Immature natural killer cell (primary cell): ENCODE data around the gene PMFBP1. TPM values are rescaled to one million over a fixed set of nuclear protein-coding genes. Genes with fewer than 3 reads are reported as not detected.

Source experiments
- DNase-seq, 3 donors: peaks; one replicate each; pipeline ENCODE4 v3.0.0; 2022; ENCODE audit warnings: mixed read lengths in 1 of 3
- H3K27ac Mint-ChIP-seq, 6 donors: one replicate each; pipeline ENCODE4 v1.8.0; 2020; ENCODE audit warnings: mixed read lengths in 6 of 6, mild to moderate bottlenecking in 5 of 6, inconsistent platforms in 4 of 6, moderate library complexity in 3 of 6
- H3K27me3 Mint-ChIP-seq, 3 donors: one replicate each; pipeline ENCODE4 v1.8.0; 2020 to 2021; ENCODE audit warnings: low read depth in 3 of 3, mild to moderate bottlenecking in 3 of 3, mixed read lengths in 3 of 3, moderate library complexity in 3 of 3, inconsistent platforms in 1 of 3
- H3K36me3 Mint-ChIP-seq, 3 donors: one replicate each; pipeline ENCODE4 v1.8.0; 2020; ENCODE audit warnings: mixed read lengths in 3 of 3, inconsistent platforms in 2 of 3, mild to moderate bottlenecking in 2 of 3
- H3K4me1 Mint-ChIP-seq, 2 donors: one replicate each; pipeline ENCODE4 v1.8.0; 2020; ENCODE audit warnings: inconsistent platforms in 2 of 2, mild to moderate bottlenecking in 2 of 2, mixed read lengths in 2 of 2, moderate library complexity in 1 of 2
- H3K4me3 Mint-ChIP-seq, 5 donors: one replicate each; pipeline ENCODE4 v1.8.0; 2020; ENCODE audit warnings: mild to moderate bottlenecking in 5 of 5, mixed read lengths in 5 of 5, inconsistent platforms in 3 of 5, moderate library complexity in 3 of 5
- H3K9me3 Mint-ChIP-seq, 6 donors: one replicate each; pipeline ENCODE4 v1.8.0; 2020; ENCODE audit warnings: mild to moderate bottlenecking in 6 of 6, mixed read lengths in 6 of 6, inconsistent platforms in 4 of 6, moderate library complexity in 3 of 6
- polyA plus RNA-seq, 3 donors: library from polyadenylated mRNA; unstranded; fragments of 300-500 nt; fragmentation: Illumina TruSeq; gene quantifications; one replicate each; pipeline ENCODE4 v1.2.3, GENCODE V29; 2021

PMFBP1 gene
- polyA plus RNA-seq, 3 donors from 2014 or later = not detected

GRCh38 chr16:72199761-72200337, 27.9 kb upstream of the PMFBP1 start:
- H3K27me3 Mint-ChIP-seq = peaks cover 0 to 6% (median 4%) of the 10 kb centered on the region in 3 donors
- H3K9me3 Mint-ChIP-seq = peaks cover 0 to 2% (median 0%) of the 10 kb centered on the region in 6 donors
- H3K36me3 Mint-ChIP-seq = no peaks in the 10 kb centered on the region
- H3K4me3 Mint-ChIP-seq = no peak overlapping the region
- peaks cover 11 to 18% of the 10 kb centered on the region in 2 donors for H3K4me1 Mint-ChIP-seq
- H3K27ac Mint-ChIP-seq = no peak overlapping the region
- DNase-seq = no peak

GRCh38 chr16:72198771-72199201, 26.8 kb upstream of the PMFBP1 start:
- Mint-ChIP-seq H3K27ac (no peak overlapping the region), H3K4me1 (peaks cover 8 to 13% of the 10 kb centered on the region in 2 donors), H3K27me3 (peaks cover 0 to 6% (median 4%) of the 10 kb centered on the region in 3 donors), H3K36me3 (no peaks in the 10 kb centered on the region), H3K9me3 (peaks cover 0 to 2% (median 0%) of the 10 kb centered on the region in 6 donors), H3K4me3 (no peak overlapping the region)
- DNase-seq = no peak

GRCh38 chr16:72198021-72198711, 26.2 kb upstream of the PMFBP1 start:
- no peak for DNase-seq
- no peak overlapping the region for H3K4me3 Mint-ChIP-seq
- peaks cover 0 to 2% (median 0%) of the 10 kb centered on the region in 6 donors for H3K9me3 Mint-ChIP-seq
- H3K27me3 Mint-ChIP-seq = peaks cover 0 to 4% (median 4%) of the 10 kb centered on the region in 3 donors
- no peaks in the 10 kb centered on the region for H3K36me3 Mint-ChIP-seq
- no peak overlapping the region for H3K27ac Mint-ChIP-seq
- H3K4me1 Mint-ChIP-seq = peaks cover 2 to 7% of the 10 kb centered on the region in 2 donors

GRCh38 chr16:72197545-72197944, 25.6 kb upstream of the PMFBP1 start:
- H3K27me3 Mint-ChIP-seq = peaks cover 0 to 4% (median 2%) of the 10 kb centered on the region in 3 donors
- H3K27ac Mint-ChIP-seq = no peak overlapping the region
- no peak overlapping the region for H3K4me3 Mint-ChIP-seq
- H3K9me3 Mint-ChIP-seq = peaks cover 0 to 2% (median 0%) of the 10 kb centered on the region in 6 donors
- H3K4me1 Mint-ChIP-seq = peaks cover 0 to 1% of the 10 kb centered on the region in 2 donors
- H3K36me3 Mint-ChIP-seq = no peaks in the 10 kb centered on the region
- no peak for DNase-seq

- Mint-ChIP-seq H3K4me3 (no peak overlapping the region), H3K9me3 (peaks cover 0 to 2% (median 0%) of the 10 kb centered on the region in 6 donors), H3K27ac (no peak overlapping the region), H3K27me3 (peaks cover 0 to 4% (median 2%) of the 10 kb centered on the region in 3 donors), H3K4me1 (no peaks in the 10 kb centered on the region), H3K36me3 (no peaks in the 10 kb centered on the region)
- no peak for DNase-seq
Measured at GRCh38 chr16:72195609-72196008, 23.7 kb upstream of the PMFBP1 start.

GRCh38 chr16:72191551-72191950, 19.6 kb upstream of the PMFBP1 start:
- H3K27me3 Mint-ChIP-seq = peaks cover 0 to 1% (median 0%) of the 10 kb centered on the region in 3 donors
- no peak overlapping the region for H3K27ac Mint-ChIP-seq
- H3K4me1 Mint-ChIP-seq = no peaks in the 10 kb centered on the region
- no peaks in the 10 kb centered on the region for H3K36me3 Mint-ChIP-seq
- no peaks in the 10 kb centered on the region for H3K9me3 Mint-ChIP-seq
- no peak overlapping the region for H3K4me3 Mint-ChIP-seq
- no peak for DNase-seq

- no peak overlapping the region for H3K27ac Mint-ChIP-seq
Measured at GRCh38 chr16:72189865-72190371, 18.0 kb upstream of the PMFBP1 start.

GRCh38 chr16:72188541-72188940, 16.6 kb upstream of the PMFBP1 start:
- no peaks in the 10 kb centered on the region for H3K4me1 Mint-ChIP-seq
- H3K9me3 Mint-ChIP-seq = no peaks in the 10 kb centered on the region
- H3K36me3 Mint-ChIP-seq = no peaks in the 10 kb centered on the region
- H3K27ac Mint-ChIP-seq = no peak overlapping the region
- H3K27me3 Mint-ChIP-seq = no peaks in the 10 kb centered on the region
- DNase-seq = no peak
- H3K4me3 Mint-ChIP-seq = no peak overlapping the region

More at GRCh38 chr16:72189865-72190371, 18.0 kb upstream of the PMFBP1 start:
- Mint-ChIP-seq H3K4me3 (no peak overlapping the region), H3K9me3 (no peaks in the 10 kb centered on the region), H3K27me3 (no peaks in the 10 kb centered on the region), H3K36me3 (no peaks in the 10 kb centered on the region), H3K4me1 (no peaks in the 10 kb centered on the region)
- no peak for DNase-seq

- no peaks in the 10 kb centered on the region for H3K27me3 Mint-ChIP-seq
- no peaks in the 10 kb centered on the region for H3K9me3 Mint-ChIP-seq
- no peak for DNase-seq
- no peak overlapping the region for H3K27ac Mint-ChIP-seq
- H3K36me3 Mint-ChIP-seq = no peaks in the 10 kb centered on the region
- H3K4me3 Mint-ChIP-seq = no peak overlapping the region
- H3K4me1 Mint-ChIP-seq = no peaks in the 10 kb centered on the region
Measured at GRCh38 chr16:72187551-72187950, 15.6 kb upstream of the PMFBP1 start.

GRCh38 chr16:72182976-72183375, 11.0 kb upstream of the PMFBP1 start:
- Mint-ChIP-seq H3K4me3 (no peak overlapping the region), H3K4me1 (no peaks in the 10 kb centered on the region), H3K9me3 (no peaks in the 10 kb centered on the region), H3K36me3 (no peaks in the 10 kb centered on the region), H3K27me3 (no peaks in the 10 kb centered on the region), H3K27ac (no peak overlapping the region)
- DNase-seq = no peak

- Mint-ChIP-seq H3K27me3 (peaks cover 0 to 3% (median 1%) of the 10 kb centered on the region in 3 donors), H3K9me3 (peaks cover 0 to 4% (median 0%) of the 10 kb centered on the region in 6 donors), H3K36me3 (no peaks in the 10 kb centered on the region), H3K4me3 (no peak overlapping the region), H3K4me1 (no peaks in the 10 kb centered on the region), H3K27ac (no peak overlapping the region)
- no peak for DNase-seq
Measured at GRCh38 chr16:72179204-72179970, 7.4 kb upstream of the PMFBP1 start.

GRCh38 chr16:72174726-72175125, 2.8 kb upstream of the PMFBP1 start:
- DNase-seq = no peak
- Mint-ChIP-seq H3K27me3 (peaks cover 0 to 3% (median 3%) of the 10 kb centered on the region in 3 donors), H3K36me3 (no peaks in the 10 kb centered on the region), H3K27ac (no peak overlapping the region), H3K4me1 (no peaks in the 10 kb centered on the region), H3K9me3 (peaks cover 0 to 4% (median 0%) of the 10 kb centered on the region in 6 donors), H3K4me3 (no peak overlapping the region)

- Mint-ChIP-seq H3K36me3 (no peaks in the 10 kb centered on the region), H3K9me3 (peaks cover 0 to 4% (median 0%) of the 10 kb centered on the region in 6 donors), H3K4me3 (no peak overlapping the region), H3K4me1 (no peaks in the 10 kb centered on the region), H3K27me3 (peaks cover 0 to 3% (median 3%) of the 10 kb centered on the region in 3 donors), H3K27ac (no peak overlapping the region)
- DNase-seq = no peak
Measured at GRCh38 chr16:72173997-72174396, 2.0 kb upstream of the PMFBP1 start.

- Mint-ChIP-seq H3K4me3 (no peak overlapping the region), H3K9me3 (peaks cover 0 to 2% (median 0%) of the 10 kb centered on the region in 6 donors), H3K4me1 (no peaks in the 10 kb centered on the region), H3K36me3 (no peaks in the 10 kb centered on the region), H3K27ac (no peak overlapping the region), H3K27me3 (peaks cover 0 to 3% (median 3%) of the 10 kb centered on the region in 3 donors)
- no peak for DNase-seq
Measured at GRCh38 chr16:72171236-72171635, 719 bp downstream of the PMFBP1 start.
